GM18519 (cell line): ENCODE measurements around the gene SLC2A8.

Experiments used
- ATAC-seq: cut with Tn5 transposase; IDR thresholded peaks from one replicate; pipeline ENCODE4 v1.9.1; 2021; ENCODE audit warnings: mild to moderate bottlenecking, moderate library complexity; ENCODE audit not compliant: unreplicated experiment, low FRiP score

Gene SLC2A8

GRCh38 chr9:127398715-127399400, 1.9 kb downstream of the SLC2A8 start:
- no peak for ATAC-seq

- no peak for ATAC-seq
These were observed 2.8 kb downstream of the SLC2A8 start for GRCh38 chr9:127399736-127400269.

DNA sequence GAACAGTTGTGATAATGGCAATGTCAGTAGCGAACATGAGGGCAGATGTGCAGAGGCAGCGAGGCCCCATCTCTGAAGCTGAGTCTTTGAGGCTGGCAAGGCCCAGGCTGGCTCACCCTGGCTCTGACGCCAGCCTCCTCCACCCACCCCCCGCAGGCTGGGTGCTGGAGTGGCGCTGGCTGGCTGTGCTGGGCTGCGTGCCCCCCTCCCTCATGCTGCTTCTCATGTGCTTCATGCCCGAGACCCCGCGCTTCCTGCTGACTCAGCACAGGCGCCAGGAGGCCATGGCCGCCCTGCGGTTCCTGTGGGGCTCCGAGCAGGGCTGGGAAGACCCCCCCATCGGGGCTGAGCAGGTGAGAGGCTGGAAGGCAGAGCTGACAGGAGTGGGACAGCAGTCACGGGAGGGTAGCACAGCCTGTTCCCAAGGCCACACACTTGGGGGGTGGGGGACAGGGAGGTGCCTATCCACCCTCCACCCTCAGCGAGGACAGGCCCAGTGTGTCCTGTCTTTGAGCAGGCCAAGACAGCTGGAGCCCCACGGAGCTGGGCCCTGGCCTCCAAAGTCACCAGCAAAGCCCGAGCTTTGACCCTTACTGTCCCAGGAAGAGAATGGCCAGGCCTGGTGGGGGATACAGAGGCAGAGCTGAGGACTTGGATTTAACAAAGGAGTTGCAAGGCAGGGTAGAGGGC, 5.6 kb downstream of the SLC2A8 start:
- ATAC-seq: no peak

GRCh38 chr9:127403507-127404192, 6.7 kb downstream of the SLC2A8 start:
- no peak for ATAC-seq

DNA sequence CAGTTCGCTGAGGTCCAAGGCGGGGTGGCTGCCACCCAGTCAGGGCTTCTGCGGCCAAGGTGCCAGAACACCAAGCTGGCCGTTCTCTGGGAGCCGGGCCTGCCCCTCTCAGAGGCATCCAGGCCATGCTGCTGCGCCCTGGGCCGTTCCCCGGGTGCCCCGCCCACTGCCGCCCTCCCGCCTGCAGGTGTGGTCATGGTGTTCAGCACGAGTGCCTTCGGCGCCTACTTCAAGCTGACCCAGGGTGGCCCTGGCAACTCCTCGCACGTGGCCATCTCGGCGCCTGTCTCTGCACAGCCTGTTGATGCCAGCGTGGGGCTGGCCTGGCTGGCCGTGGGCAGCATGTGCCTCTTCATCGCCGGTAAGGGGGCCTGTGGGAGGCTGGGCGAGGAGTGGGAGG, 7.7 kb downstream of the SLC2A8 start:
- ATAC-seq: no peak

GRCh38 chr9:127405344-127406125, 8.6 kb downstream of the SLC2A8 start:
- ATAC-seq: no peak

- ATAC-seq: no peak
These were observed 10.0 kb downstream of the SLC2A8 start for GRCh38 chr9:127406799-127407491.

GRCh38 chr9:127407492-127407843, 10.5 kb downstream of the SLC2A8 start:
- no peak for ATAC-seq

GRCh38 chr9:127411122-127411521, 14.2 kb downstream of the SLC2A8 start:
- no peak for ATAC-seq

- no peak for ATAC-seq
These were observed 18.2 kb downstream of the SLC2A8 start for GRCh38 chr9:127415141-127415540.

GRCh38 chr9:127415657-127416056, 18.7 kb downstream of the SLC2A8 start:
- no peak for ATAC-seq

DNA sequence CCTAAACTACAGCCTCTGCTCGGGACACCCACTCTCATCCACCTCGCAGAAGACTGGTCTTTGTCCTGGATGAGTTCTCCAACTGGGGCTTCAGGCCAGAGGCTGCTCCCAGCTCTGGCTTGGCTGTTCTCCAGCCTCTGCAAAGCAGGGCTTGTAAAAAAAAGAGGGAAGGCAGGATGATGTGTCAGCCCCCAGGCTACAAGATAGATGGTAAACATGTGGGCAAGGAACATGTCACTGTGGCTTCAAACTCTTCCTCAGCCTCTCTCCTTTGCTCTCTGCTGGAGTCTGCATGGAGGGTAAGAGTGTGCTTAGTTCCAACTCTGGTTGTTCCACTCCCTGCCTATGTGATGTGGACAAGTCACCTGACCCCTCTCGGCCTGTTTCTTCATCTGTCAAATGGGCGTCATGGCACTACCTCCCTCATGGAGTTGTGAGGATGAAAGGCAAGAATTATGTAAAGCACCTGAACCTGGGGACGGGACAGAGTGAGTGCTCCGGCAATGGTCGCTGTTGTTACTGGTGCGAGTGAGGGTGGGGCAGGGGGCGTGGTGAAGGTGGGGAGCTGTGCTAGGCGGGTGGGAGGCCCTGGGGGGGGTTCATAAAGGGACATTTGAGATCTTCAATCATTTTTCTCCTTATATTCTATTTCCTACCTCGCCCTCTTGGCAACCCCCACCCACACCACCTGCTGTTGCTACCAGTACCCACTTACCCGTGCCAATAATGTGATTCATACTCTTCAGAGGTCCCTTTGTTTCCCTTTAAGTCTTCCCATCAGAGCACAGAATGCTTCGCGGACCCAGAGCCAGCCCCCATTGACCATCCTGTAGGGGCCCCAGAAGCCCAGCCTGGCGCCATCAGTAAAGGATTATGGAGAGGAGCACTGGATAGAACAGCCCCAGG, 20.4 kb downstream of the SLC2A8 start:
- no peak for ATAC-seq

- ATAC-seq: no peak
These were observed 21.1 kb downstream of the SLC2A8 start for GRCh38 chr9:127418037-127418471.

DNA sequence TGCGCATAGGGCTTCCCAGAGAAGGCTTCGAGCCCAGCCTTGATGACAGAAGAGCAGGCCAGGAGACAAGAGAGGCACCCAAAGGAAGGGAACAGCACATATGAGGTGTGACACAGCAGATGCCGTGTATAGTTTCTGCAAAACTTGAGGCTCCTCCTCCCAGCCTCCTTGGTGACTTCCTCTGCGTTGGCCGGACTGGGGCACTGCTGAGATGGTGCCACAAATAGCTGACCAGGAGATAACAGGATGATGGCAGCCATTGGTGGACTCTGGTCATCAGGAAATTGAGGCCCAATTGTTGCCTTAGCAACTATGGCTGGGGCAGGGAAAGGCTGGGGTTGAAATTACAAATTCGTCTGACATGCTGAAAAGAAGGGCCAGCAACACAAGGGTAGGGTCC, 22.4 kb downstream of the SLC2A8 start:
- no peak for ATAC-seq

DNA sequence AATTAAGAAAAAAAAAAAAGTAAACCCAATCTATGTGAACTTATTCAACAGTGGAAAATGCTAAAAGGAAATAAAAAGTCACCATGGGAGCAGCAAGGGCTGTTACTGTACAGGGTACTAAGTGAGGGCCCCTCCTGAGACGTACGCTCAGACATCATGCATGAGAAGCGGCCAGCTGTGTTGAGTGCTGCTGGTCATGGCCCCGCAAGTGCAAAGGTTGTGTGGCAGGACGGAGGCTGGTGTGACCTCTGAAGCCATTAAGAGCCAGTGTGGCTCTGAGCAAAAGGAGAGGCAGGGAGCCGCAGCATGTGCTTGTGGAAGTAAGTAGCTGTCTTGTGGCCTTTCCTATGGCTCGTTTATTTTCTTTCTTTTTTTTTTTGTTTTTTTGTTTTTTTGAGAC, 24.1 kb downstream of the SLC2A8 start:
- no peak for ATAC-seq

DNA sequence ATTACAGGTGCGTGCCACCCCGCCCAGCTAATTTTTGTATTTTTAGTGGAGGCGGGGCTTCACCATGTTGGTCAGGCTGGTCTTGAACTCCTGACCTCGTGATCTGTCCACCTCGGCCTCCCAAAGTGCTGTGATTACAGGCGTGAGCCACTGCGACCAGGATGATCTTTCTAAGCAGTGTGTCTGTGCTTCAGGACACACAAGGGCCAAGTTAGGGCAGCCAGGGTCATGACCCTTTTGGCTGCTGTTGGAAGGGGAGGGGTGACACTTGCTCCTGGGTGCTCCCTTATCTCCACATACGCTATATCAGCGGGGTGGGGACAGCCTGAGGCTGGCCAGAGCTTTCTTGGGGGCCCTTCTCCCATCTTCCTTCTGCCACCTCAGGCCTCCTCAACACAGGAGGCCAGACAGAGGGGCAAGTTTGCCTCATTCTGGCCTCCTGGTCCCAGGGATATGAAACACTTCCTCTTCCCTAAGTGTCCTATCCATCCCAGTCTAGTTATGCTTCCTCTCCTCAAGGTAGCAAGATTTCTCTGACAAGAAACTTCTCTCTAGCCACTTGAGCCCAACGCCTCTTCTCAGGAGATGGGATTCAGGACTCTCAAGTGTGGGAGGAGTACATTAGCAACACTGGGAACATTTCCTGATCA, 25.3 kb downstream of the SLC2A8 start:
- ATAC-seq: no peak

DNA sequence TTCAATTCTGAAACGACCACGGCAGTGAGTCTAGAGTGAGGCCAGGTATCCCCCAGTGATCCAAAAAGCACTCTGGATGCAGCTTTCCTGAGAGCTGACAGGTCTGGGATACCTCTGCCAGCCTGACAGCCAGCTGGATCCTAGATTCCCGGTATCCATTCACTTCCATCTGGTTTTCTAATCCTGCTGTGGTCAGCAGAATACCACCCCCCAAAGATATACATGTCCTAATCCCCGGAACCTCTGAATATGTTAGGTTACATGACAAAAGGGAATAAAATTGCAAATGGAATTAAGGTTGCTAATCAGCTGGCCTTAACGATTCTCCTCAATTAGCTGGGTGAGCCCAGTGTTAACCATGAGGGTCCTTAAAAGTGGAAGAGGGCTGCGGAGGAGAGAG, 25.8 kb downstream of the SLC2A8 start:
- no peak for ATAC-seq

DNA sequence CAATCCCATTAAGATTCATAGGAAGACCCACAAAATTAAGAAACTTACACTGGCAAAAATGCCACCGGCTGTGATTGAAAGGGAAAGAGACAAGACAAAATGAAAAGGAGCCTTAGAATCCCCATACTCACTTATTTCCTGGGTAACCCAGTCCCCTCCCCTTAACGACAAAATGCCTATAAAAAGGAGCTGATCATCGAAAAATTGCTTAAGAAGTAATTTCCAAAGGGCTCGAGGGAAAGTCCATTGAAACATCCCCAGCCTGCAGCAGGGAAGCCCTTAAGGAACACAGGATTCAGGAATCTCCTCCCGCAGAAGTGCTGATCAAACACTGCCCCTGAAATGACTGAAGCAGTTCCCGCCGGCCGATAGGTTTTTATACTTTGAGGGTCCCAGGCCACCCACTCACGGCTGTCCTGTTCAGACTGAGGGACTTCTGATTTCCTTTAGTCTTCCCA, 26.5 kb downstream of the SLC2A8 start:
- ATAC-seq: no peak
